GM18873 (cell line): Measurements from ENCODE around the gene TCERG1L.
"Not testable (repeated sequence)": the region's sequence is repeated elsewhere in the genome, so short reads cannot be mapped to it uniquely, and the experiment has no call there.

Experiments used
- ATAC-seq: cut with Tn5 transposase; IDR thresholded peaks from one replicate; pipeline ENCODE4 v1.9.1; 2021; ENCODE audit warnings: mild to moderate bottlenecking, moderate library complexity, moderate number of reproducible peaks; ENCODE audit not compliant: unreplicated experiment, low FRiP score

TCERG1L gene, protein sequence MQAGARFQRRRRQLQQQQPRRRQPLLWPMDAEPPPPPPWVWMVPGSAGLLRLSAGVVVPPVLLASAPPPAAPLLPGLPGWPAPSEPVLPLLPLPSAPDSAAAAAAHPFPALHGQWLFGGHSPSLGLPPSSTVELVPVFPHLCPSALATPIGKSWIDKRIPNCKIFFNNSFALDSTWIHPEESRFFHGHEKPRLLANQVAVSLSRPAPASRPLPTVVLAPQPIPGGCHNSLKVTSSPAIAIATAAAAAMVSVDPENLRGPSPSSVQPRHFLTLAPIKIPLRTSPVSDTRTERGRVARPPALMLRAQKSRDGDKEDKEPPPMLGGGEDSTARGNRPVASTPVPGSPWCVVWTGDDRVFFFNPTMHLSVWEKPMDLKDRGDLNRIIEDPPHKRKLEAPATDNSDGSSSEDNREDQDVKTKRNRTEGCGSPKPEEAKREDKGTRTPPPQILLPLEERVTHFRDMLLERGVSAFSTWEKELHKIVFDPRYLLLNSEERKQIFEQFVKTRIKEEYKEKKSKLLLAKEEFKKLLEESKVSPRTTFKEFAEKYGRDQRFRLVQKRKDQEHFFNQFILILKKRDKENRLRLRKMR

DNA sequence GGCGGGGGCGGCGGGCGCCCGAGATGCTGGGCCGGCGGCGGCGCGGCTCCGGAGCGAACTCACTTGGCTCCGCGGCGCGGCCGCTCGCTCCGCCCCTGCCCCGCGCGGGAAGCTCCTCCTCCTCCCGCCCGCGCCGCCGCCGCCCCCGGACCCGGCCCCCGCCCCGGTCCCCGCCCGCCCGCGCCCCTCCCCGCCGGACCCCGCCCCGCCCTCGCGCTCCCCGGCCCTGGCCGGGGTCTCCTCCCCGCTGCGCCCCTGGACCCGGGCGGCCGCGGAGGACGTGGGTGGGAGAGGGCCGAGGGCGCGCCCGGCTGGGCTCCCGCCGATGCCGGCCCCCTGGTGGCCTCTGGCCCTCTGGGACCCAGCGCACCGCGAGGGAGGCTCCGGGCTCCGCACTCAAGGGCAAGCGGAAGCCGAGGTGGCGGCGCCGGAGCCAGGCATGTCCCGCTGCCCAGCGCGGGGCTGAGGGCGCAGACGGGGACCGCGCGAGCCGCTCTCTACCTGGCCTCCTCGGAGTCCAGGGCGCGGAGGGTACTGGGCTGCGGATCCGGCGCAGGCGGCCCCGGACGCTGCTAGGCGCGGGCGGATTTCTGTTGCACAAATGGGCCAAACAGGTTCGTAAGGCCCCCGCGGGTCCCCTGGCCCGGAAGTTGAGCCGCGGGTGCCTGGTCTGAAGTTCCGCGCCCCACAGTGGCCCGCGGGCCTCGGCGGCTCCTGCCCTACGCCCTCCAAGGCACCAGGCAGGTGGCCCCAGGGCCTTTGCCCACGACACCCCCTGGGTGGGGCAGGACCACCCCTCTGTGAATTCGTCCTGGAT lies at the start of gene TCERG1L:
Gene TCERG1L, minus strand, starts transcription at position 61 of the 817 bp plus-strand sequence. CDS start 86 bp downstream, outside the sequence.
- ATAC-seq, result no peak

DNA sequence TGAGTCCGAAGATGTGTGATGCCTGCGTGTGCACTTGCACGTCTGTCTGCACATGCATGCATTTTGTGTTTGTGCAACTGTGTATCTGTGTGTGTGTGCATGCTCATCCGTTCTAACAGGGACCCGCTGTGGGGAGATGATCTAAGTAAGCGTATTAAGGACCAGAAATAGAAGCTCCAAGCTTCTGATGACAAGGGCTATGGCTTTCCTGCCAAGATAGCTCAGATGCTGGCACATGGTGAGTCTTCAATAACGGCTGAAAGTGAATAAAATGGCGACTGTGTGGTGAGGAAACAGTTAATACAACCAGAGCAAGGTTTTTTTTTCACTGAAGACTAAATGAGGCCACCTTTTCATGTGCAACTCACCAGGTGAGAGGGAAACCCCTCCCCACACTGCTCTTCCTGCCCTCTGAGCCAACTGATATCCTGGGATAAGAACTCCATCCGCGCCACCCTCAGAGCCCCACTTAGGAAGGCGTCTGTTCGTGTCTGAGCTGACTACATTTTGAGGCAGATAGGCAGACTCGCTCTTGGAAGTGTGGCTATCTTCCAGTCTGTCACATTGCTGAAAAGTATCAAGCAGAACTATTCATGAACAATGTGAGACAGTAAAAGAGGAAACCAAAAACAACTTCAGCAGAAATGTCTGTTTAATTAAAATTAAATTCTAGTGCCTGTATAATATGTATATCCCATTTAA lies 47.4 kb upstream of the TCERG1L start:
- ATAC-seq, result no peak

DNA sequence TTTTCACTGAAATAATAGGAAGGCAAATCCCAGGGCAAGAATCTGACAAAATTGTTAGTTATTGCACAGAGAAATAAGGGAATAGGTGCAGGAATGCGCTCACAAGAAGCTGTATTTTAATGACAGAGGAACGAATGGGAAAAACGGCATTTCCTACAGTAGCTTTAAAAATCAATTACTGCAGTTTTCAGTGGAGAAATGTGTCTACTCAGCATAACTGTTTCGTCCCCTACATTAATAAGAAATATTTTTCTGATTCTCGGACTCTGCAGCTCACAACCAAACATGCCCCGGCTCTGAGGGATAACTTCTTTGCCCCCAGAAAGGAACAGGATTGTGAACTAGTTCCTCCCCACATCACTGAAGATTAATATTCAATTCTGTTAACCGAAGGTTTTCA lies 44.9 kb upstream of the TCERG1L start:
- ATAC-seq, result no peak

DNA sequence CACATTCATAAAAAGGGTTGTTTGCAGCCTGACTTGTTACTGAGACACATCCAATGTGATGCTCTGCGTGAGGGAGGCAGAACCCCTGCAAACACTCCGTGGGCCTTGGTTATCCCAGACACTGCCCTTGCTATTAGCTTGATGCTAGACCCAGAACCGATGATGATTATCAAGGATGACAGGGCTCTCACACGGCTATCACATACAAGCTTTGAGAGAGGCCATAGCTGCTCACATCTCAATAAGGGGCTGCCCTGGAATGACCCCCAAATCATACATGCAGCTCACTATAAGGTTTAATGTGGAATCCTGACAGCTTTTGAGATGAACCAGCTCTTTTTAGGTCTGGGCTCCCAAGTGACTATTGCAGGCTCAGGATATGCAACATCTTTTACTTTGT lies 44.4 kb upstream of the TCERG1L start:
- no peak for ATAC-seq

DNA sequence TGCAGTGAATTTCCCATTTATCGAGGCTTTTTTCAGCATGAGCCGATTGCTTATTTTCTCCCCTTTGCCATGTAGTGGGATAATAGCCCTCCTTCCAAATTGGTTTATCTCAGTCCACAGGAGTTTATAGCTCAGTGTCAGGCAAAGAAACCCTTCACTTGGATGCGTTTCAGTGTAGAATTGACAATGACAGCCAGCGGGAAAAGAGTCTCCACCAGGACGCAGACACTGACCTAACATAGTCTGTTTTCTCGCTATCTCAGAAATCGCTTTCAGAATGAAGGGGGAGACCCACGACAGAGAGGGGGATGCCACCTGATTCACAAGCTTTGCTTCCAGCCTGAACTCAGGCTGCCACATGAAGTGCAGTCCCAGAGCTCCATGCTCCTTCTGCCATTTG lies 43.5 kb upstream of the TCERG1L start:
- ATAC-seq, result no peak

DNA sequence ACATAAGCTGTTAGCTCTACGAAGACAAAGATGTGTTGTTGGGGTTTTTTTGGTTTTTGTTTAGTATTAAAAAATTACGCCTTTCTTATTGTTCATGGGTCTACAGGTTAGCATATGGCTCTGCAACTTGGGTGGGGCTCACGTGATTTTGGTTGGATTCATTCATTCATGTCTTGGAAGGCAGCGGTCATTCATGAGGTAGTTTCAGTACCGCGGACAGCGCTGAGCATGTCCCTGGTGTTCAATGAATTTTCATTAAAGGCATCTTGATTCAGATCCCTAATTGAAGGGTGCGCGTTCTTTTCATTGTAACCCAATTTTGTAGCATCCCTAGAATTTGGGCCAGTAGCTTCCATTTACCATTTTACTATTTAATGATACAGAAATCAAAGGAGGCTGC lies 42.9 kb upstream of the TCERG1L start:
- ATAC-seq, result no peak

DNA sequence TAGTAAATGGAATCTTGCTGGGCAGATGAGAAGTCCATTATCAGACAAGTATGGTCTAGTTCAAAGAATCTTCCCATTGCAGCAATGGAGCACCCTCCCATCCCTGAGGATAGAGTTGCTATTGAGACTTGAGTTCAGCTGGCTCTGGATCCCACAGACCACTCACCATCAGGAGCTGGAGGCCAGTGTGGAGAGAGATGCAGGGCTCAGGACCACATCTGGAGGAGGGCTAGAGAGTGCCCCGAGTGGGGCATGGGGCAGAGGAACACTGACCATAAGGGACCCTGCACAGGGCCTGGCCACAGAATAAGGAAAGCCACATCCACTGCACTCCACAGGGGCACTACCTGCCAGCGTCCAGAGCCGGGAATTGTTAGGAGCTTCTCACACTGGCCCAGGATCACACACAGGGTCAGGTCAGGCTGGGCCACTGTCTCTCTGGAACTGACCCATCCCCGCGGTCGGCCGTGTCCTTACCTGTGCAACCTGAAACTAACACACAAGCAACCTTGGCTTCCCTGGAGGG lies 41.3 kb upstream of the TCERG1L start:
- ATAC-seq, result no peak

DNA sequence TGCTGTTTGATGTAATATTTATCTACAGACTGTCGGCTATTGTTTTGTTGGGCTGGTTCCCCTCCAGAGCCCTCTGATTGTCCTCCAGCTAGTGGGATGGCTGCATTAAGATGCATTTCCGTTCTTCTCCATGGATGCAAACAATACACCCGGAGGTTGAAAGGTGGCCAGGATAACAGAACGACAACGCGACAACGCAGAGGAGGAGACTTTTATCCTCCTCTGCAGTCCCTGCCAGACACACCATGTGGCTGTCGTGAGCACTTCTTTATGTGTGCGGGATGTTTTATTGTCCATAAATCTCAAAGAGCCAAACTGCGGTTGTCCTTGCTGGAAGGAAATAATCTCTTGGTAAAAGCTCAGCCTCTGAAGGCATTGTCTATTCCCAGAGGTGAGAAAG lies 39.1 kb upstream of the TCERG1L start:
- ATAC-seq, result no peak

DNA sequence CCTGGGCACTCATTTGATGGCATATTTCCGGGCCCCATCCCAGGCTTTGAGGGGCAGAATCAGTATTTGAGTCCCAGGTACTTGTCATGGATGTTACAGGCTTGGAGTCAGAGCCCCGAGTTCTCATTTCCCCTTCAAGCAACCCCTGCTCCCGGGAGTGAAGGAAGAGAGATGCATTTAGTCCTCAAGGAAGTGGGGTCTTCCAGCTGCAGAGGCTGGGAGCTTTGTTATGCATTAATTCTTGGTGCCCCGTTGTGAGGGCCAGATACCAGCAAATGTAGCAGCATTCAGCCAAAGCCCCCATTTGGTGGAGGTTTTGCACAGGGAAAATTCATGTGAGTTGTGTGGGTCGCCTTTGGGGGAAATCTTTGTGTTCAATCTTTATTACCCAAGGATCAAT lies 38.7 kb upstream of the TCERG1L start:
- ATAC-seq, result no peak

DNA sequence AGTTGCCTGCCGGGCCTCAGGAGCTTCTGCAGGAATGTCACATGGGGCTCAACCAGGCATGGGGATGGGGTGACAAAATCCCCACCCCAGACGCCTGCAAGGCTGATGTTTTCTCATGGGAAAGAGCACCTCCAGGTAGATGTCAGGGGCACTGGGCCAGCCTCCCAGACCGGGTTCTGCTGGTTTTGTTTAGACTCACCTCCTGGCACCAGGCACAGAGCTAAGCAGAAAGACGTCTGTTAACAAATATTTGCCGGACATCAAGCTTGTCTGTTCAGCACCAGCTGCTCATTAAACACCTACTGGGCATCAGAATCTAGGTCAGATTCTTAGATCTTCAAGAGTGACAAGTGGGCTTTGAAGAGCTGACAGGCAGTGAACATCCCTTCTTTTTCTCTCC lies 34.9 kb upstream of the TCERG1L start:
- no peak for ATAC-seq

DNA sequence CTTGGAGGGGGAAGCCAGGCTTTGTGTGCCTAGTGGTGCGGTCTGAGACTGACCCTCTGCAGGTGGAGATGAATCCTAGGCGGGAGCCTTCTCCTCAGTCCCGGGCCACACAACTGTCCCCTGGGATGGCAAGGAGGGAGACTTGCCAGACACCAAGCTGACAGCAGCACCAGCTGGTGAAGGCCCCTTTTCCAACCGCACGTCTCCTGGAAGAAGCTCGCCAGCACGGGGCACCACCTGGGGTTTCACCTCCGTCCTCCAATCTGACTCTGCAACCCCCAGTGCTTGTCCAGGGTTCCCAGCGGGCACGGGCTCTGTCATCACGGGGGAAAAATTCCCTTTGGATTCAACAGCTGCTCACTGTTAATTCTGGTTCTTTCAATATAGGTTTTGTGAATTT lies 34.2 kb upstream of the TCERG1L start:
- no peak for ATAC-seq

DNA sequence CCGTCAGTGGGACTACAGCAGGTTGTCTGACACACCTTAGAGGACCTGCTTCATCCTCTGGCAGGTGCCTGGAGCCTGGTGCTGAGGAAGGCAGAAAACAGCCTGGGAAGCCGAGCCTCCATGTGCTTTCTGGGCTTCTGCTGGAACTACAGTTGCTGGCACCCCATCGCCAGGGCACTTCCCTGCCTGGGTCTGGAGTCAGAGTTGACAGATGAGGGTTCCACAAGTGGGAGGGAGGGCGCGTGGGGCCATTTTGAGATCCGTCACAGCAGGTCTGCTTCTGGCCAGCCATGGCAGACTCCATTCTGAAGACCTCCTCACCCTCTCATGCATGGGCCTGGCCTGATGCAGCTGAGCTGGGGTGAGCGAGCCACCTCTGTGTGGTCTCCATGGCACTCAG lies 33.2 kb upstream of the TCERG1L start:
- no peak for ATAC-seq

DNA sequence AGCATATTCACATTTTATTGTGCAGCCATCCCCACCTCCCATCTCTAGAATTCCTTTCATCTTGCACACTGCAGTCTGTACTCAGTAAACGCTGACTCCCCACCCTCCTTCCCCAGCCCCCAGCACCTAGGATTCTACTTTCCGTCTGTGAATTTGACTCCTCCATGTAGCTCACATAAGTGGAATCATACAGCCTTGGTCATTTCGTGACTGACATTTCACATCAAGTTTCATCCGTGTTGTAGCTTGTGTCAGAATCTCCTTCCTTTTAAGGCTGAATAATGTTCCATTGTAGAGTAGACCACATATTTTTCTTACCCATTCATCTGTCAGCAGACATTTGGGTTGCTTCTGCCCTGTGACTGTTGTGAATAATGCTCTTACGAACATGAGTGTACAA lies 26.2 kb upstream of the TCERG1L start:
- no peak for ATAC-seq

DNA sequence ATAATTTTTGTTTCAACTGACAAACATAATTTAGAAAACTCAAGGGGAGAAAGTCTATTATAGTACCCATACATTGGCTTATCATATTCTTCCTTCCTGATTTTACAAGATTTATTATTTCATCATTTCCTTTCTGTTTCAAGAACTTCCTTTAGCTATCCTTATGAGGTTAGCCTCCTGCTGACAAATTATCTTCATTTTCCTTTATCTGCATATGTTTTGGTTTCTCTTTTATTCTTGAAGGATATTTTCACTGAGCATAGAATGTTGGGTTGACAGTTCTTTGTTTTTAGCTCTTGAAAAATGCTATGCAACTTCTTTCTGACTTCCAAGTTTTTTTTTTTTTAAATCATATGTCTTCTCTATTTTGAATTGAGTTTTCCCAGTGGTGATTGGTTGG lies 21.3 kb upstream of the TCERG1L start:
- ATAC-seq, result no peak

DNA sequence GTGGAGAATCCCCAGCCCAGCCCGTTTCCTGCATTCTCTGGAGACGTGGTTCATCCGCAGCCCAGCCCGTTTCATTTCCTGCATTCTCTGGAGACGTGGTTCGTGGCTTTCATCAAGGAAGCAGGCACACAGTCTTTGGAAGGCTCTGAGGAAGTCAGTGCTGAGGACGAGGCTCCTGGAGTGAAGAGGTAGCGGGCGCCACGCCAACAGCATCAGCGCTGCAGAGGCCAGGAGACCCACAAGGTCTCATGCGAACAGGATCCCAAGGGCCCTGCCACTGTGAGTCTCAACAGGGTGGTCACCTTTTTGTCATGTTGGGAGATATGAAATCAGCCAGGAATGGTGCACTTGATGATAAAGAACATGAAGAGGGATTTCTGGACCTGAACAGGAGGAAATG lies 12.4 kb upstream of the TCERG1L start:
- no peak for ATAC-seq

DNA sequence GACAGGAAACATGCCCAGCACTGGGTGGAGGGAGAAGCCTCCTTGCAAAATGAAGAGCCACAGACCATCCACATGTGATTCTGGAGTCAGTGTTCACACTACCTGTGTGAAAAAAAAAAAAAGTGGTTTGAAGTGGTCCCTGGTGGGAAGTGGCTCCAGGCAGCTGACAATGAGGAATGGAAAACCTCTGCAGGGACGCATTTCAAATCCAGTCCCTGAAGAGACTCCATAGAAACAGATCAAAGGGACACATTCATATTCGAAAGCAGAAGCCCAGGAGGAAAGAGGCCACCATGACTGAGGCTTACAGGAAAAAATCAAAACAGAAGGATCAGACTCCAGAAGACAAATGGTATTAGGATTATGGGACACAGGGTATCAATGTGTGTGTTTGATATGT lies 11.5 kb upstream of the TCERG1L start:
- ATAC-seq, result no peak

DNA sequence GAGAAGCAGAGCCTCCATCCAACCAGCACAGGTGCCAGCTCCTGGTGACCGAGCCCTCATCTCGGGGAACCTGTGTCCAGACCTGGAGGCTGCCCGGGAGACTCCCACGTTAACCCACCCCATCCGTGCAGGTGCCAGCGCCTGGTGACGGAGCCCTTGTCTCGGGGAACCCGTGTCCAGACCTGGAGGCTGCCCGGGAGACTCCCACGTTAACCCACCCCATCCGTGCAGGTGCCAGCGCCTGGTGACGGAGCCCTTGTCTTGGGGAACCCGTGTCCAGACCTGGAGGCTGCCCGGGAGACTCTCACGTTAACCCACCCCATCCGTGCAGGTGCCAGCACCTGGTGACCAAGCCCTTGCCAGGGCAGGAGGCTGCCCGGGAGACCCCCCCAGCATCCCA lies 11.1 kb upstream of the TCERG1L start:
- not testable (repeated sequence) for ATAC-seq

DNA sequence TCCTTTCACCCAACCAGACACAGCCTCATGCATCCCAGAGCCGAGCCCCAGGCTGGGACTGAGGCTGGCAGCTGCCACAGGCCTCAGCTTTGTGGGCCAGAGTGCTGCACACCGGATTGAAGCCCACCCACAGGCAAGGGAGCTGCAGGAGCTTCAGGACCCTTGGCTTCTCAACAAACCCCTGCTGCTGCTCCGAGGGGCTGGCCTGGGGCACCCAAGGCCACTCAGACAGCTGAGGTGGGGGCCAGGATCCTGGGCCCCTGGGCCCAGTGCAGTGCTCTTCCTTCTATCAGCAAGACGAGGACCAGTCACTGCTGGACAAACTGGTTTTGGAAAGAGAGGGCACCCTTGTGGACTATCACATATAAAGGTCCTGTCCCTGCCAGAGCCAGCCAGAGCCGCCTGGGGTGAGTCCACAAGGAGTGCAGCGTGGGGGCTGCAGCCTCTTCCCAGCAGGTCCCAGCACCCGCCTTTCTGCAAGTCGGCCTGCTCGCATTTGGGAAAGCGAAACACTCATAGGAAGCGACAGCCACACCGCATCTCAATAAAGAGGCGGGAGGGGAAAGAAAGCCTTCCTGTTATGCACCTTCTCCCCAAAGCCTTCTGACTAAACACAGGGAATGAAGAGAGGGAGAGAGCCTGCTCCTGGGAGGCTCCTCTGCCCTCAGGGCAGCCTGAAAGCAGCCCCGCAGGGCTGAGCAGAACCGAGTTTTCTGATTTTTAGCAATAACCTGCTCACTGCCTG lies 9.5 kb upstream of the TCERG1L start:
- ATAC-seq, result no peak

DNA sequence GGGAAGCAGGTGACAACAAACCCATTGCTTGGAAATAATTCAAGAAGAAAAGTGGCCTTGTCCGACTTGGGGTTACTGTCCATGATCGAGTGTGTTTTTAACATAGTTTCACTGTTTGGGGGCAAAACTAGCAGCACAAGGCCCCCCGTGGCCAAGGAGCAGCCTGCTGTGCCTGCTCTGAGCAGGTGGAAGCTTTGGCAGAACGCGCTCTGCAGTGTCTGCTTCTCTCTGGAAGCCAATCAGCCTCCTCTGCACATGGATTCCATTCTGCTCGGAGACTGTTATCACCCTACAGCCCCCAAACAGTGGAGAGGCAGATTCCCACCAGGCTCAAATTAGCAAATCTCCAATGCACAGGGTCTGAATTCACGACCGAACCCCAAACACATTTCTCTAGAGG lies 7.3 kb upstream of the TCERG1L start:
- ATAC-seq, result no peak

DNA sequence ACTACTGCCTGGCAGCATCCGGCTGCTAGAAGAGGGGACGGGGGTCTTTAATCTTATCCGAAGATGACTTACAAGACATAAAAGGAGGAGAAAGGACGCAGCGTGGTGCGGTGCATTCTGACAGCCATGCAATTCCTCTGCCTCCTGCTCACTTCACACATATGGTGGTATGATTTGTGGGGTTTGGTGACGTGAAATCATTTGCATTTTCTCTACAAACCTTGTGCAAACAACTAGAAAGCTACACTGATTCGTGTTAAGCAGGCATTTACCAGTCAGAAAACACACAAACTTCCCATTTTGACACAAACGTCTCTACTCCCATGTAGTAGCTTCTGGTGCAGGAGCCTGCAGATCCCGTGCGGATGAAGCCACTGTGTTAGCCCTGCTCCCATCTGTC lies 6.8 kb upstream of the TCERG1L start:
- no peak for ATAC-seq
